Activated CD4-positive, alpha-beta T cell treated with anti-CD3 and anti-CD28 coated beads, Interleukin-2, amount 50 U/mL, for 1 hour (primary cell): ENCODE data around the gene DIABLO.
"Not testable (repeated sequence)": the region's sequence is repeated elsewhere in the genome, so short reads cannot be mapped to it uniquely, and the experiment has no call there.

Experiments used
- DNase-seq: peaks from one replicate; pipeline ENCODE4 v3.0.0-alpha.2; 2020

The DIABLO gene

GRCh38 chr12:122208073-122208820 is 17.6 kb downstream of the DIABLO start:
- no peak for DNase-seq

- DNase-seq: no peak
Observed at GRCh38 chr12:122207391-122207790, 18.5 kb downstream of the DIABLO start.

- DNase-seq: no peak
Observed at GRCh38 chr12:122206976-122207375, 18.9 kb downstream of the DIABLO start.

GRCh38 chr12:122206111-122206881 is 19.6 kb downstream of the DIABLO start:
- no peak for DNase-seq

- no peak for DNase-seq
Observed at GRCh38 chr12:122205053-122205925, 20.6 kb downstream of the DIABLO start.

GRCh38 chr12:122204167-122205052 is 21.4 kb downstream of the DIABLO start:
- DNase-seq: peak; percentile 33

GRCh38 chr12:122203301-122204166 is 22.3 kb downstream of the DIABLO start, which contains the start of gene B3GNT4:
B3GNT4 (plus strand) TSS chr12:122203709; CDS start chr12:122204619, 910 bp downstream.
- DNase-seq: peak; percentile 71

GRCh38 chr12:122202811-122203210 is 23.0 kb downstream of the DIABLO start:
- DNase-seq: not testable (repeated sequence)

GRCh38 chr12:122202017-122202416 is 23.8 kb downstream of the DIABLO start:
- DNase-seq: no peak

- no peak for DNase-seq
Observed at GRCh38 chr12:122201381-122201780, 24.5 kb downstream of the DIABLO start.

- no peak for DNase-seq
Observed at GRCh38 chr12:122200541-122201175, 25.2 kb downstream of the DIABLO start.

GRCh38 chr12:122199484-122200355 is 26.1 kb downstream of the DIABLO start:
- no peak for DNase-seq

- no peak for DNase-seq
Observed at GRCh38 chr12:122197612-122197966, 28.3 kb downstream of the DIABLO start.

- no peak for DNase-seq
Observed at GRCh38 chr12:122195405-122195804, 30.4 kb downstream of the DIABLO start.

- no peak for DNase-seq
Observed at GRCh38 chr12:122194804-122195203, 31.0 kb downstream of the DIABLO start.

- no peak for DNase-seq
Observed at GRCh38 chr12:122192441-122192840, 33.4 kb downstream of the DIABLO start.

GRCh38 chr12:122190842-122191668 is 34.8 kb downstream of the DIABLO start:
- DNase-seq: peak; percentile 63

GRCh38 chr12:122189626-122190475 is 36.0 kb downstream of the DIABLO start:
- no peak for DNase-seq
